HG03280 (cell line): ENCODE data around the gene STX18.
"Not testable (repeated sequence)": the region's sequence is repeated elsewhere in the genome, so short reads cannot be mapped to it uniquely, and the experiment has no call there.

Experiments
- ATAC-seq: cut with Tn5 transposase; IDR thresholded peaks from one replicate; pipeline ENCODE4 v1.9.1; 2021; ENCODE audit warnings: mild to moderate bottlenecking, moderate library complexity; ENCODE audit not compliant: unreplicated experiment

STX18 gene

GRCh38 chr4:4541661-4542570 is at the start of gene STX18:
STX18 (minus strand) TSS chr4:4542048; CDS start chr4:4541964, 84 bp downstream.
- peak; percentile 92 for ATAC-seq

- ATAC-seq = no peak
Observed at GRCh38 chr4:4591071-4591470, 49.2 kb upstream of the STX18 start.

DNA sequence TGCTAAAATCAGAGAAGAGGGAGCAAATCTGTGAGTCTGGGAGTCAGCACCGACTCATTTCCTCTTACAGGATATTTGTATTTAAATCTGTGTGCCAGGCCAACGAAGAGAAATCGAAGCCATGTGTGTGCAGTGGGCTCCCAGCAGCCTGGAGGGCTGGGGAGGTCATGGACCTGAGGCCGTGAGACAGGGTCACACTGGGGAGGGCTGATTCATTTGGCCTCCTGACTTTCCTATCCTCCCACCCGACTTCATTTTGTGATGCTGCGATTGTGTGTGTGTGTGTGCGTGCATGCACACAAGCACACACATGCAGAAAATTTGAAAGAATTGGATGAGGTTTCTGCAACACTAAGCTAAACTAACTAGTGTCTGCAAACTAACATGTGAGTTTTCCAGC is 48.7 kb upstream of the STX18 start:
- ATAC-seq = no peak

DNA sequence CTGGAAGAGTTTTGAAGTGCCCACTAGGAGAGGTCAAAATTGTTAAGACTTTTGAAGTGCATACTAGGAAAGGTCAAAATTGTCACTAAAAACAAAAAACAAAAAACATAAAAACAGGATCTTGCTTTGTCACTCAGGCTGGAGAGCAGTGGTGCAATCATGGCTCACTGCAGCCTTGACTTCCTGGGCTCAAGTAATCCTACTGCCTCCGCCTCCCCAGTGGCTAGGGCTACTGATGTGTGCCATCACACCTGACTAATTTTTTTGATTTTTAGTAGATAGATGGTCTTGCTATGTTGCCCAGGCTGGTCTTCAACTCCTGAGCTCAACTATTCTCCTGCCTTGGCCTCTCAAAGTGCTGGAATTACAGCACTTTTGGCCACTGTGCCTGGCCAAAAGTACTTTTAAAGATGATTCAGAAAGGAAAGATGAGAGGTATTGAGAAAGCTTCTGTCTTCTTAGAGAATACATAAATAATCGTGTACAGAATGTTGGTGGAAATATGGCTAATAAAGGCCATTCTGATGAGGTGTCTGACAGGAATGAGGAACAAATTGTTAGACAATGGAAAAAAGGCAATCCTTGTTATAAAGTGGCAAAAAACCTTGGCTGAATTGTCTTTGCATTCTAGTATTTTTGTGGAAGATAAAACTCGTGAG is 43.3 kb upstream of the STX18 start:
- no peak for ATAC-seq

DNA sequence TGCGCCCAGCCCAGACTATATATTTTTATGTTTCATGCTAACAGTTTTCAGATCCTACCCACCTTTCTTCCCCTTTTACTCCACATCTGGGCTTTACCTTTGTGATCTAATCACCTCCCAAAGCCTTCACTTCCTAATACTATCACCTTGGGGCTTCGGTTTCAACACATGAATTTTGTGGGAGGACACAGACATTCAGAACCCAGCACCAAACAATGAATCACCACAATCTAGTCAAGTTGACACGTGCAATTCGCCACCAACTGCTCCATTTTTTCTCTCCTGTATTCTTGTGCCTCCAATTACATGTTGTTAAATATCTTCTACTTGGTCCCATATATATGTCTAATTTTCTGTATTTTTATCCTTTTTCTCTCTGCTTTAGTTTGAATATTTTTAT is 41.8 kb upstream of the STX18 start:
- ATAC-seq = no peak

DNA sequence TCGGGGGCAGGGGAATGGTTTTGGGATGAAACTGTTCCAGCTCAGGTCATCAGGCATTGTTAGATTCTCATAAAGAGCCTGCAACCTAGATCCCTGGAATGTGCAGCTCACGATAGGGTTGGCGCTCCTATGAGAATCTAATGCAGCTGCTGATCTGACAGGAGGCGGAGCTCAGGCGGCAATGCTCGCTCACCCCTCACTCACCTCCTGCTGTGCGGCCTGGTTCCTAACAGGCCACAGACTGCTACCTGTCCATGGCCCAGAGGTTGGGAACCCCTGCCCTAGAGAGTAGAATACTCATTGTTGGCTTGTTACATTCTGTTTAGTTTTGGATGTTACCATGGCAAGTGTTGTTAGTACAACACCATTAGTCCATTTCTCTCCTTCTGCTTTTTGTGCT is 40.8 kb upstream of the STX18 start:
- ATAC-seq = no peak

- no peak for ATAC-seq
Observed at GRCh38 chr4:4580494-4580893, 38.6 kb upstream of the STX18 start.

GRCh38 chr4:4578981-4579380 is 37.1 kb upstream of the STX18 start:
- no peak for ATAC-seq

GRCh38 chr4:4577359-4577875 is 35.6 kb upstream of the STX18 start:
- ATAC-seq = no peak

GRCh38 chr4:4575284-4576211 is 33.7 kb upstream of the STX18 start:
- ATAC-seq = peak; percentile 84

DNA sequence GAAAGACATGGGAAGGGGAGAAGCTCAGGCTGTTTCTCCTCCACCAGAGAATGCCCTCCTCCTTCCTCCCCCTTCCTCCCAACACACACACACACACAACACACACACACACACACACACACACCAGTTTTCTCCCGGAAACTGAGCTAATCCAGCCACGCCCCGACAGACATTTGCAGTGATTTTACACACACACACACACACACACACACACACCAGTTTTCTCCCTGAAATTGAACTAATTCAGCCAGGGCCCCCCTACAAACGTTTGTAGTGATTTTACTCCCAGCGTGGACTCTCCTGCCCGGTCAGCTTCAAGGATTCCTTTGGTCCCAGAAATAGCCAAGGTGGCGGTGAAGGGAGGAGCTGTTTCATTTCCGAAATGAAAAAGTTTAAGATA is 32.9 kb upstream of the STX18 start:
- no peak for ATAC-seq

GRCh38 chr4:4574052-4574451 is 32.2 kb upstream of the STX18 start:
- no peak for ATAC-seq

DNA sequence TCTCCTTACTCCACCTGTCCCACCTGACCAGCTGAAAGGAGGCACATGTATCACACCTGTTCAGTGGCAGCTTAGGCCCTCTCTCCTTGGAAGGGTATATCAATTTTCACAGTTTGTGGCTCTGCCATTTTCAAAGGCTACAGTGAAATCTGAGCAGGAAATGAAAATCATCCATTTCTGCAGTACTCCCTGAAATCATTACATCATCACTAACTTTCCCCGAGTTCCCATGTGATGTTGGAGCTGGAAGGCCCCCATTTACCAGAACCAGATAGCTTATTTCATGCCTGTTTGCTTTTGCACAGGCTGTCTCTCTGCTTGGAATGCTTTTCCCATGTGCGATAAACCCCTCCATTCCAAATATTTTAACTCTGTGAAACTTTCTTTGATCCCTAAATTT is 31.0 kb upstream of the STX18 start:
- no peak for ATAC-seq

GRCh38 chr4:4569861-4570260 is 28.0 kb upstream of the STX18 start:
- not testable (repeated sequence) for ATAC-seq

DNA sequence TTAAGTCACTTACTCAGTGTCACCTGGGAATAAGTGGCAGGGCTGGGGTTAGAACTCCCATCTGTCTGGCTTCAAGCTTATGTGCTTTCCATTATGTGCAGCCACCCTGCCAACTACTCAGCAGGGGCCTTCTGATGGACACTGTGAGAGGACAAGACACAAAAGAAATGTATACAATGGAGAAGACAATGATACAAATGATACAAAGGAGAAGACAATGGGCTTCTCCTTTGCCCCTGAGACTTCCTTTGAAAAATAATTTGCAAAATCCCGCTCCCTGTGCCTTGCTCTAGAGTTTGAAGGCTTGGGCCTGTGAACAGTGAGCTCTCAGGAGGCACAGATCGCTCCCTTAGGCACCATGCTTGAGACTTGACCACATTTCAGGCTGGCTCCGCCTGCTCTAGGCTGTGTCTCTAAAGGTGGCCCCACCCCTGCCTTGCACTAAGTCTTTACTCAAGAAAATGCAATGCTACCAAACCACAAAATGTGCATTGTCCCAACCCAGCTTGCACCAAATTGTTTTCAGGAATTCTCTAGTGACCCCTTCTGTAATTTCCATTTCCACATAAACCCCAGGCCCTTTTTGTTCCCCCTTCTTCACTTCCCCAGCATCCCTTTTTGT is 27.1 kb upstream of the STX18 start:
- no peak for ATAC-seq

DNA sequence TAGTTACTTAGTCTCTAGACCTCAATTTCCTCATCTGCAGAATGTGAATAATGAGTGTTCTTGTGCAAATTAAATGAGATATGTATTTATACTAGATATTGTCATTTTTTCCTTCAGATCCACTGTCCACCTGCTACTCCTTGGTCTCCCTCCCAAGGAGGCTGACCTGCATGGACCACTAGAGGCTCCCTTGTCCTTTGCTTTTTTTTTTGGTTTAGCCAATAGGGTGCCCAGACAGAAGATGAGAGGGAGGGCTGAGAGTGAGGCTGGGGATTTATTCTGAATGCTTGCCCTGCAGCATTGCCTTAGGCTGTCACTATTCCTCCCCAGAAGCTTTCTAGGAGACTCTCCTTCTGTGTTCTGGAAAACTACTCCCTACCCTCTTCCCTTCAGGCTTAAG is 24.5 kb upstream of the STX18 start:
- ATAC-seq = not testable (repeated sequence)

- no peak for ATAC-seq
Observed at GRCh38 chr4:4564522-4564921, 22.7 kb upstream of the STX18 start.

DNA sequence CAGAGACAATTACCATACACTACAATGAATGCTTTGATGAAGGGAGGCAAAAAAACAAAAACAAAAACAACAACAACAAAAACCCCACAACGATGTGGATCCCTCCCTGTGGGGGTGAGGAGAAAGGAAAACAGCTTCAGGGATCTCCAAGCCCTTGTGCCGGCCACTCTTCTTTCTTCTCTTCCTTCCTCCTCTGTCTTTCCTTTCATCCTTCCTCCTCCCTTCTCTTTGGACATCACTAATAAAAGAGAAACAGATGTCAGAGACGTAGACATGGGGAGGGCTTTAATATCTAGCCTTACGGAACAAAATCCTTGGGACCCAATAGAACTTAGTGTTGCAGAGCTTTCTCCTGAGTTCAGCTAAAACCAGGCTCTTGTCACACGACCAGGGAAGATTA is 18.8 kb upstream of the STX18 start:
- ATAC-seq = no peak

DNA sequence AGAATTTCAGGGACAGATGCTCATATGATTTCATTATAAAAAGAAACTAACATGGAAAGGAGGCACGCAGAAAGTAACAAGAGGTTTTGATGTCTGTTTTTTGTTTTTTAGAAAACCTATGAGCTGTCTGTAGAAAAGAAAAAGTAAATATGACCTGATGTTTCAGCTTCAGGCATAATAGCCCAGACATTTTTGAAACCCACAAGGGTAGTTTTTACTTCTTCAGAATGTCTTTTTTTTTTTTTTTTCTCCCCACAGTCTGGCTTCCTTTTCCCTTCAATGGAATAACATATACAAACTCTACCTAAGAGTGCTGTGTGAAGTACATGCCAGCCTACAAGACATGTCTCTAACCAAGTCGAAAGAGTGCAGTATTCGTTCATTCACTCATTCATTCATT is 18.3 kb upstream of the STX18 start:
- ATAC-seq = no peak

- ATAC-seq = no peak
Observed at GRCh38 chr4:4559596-4559995, 17.7 kb upstream of the STX18 start.

- no peak for ATAC-seq
Observed at GRCh38 chr4:4558881-4559280, 17.0 kb upstream of the STX18 start.
